ENCODE data around the gene PCSK1N.

The PCSK1N gene

DNA sequence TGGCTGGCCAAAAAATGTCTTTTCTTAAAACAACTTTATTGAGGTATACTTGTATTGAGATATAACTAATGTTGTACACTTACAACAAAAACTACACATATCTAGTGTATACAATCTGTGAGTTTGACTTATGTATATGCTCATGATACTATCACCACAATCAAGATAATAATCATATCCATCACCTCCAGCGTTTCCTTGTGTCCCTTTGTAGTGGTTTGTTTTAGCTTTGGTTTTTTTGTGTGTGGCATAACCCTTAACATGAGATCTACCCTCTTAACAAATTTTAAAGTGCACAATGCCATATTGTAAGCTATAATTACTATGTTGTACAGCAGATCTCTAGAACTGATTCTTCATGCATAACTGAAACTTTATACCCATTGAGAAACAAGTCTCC is 13.4 kb upstream of the PCSK1N start:
- no peak for DNase-seq (ENCODE audit: low read depth)
- TF ChIP-seq, protein P1, sequence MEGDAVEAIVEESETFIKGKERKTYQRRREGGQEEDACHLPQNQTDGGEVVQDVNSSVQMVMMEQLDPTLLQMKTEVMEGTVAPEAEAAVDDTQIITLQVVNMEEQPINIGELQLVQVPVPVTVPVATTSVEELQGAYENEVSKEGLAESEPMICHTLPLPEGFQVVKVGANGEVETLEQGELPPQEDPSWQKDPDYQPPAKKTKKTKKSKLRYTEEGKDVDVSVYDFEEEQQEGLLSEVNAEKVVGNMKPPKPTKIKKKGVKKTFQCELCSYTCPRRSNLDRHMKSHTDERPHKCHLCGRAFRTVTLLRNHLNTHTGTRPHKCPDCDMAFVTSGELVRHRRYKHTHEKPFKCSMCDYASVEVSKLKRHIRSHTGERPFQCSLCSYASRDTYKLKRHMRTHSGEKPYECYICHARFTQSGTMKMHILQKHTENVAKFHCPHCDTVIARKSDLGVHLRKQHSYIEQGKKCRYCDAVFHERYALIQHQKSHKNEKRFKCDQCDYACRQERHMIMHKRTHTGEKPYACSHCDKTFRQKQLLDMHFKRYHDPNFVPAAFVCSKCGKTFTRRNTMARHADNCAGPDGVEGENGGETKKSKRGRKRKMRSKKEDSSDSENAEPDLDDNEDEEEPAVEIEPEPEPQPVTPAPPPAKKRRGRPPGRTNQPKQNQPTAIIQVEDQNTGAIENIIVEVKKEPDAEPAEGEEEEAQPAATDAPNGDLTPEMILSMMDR (IDR thresholded peaks at IDR 0.05; ENCODE audit: insufficient read depth, low read depth, low read length, missing control alignments): no peak
- no peak overlapping the region for H3K4me3 ChIP-seq (ENCODE audit: low read length)

DNA sequence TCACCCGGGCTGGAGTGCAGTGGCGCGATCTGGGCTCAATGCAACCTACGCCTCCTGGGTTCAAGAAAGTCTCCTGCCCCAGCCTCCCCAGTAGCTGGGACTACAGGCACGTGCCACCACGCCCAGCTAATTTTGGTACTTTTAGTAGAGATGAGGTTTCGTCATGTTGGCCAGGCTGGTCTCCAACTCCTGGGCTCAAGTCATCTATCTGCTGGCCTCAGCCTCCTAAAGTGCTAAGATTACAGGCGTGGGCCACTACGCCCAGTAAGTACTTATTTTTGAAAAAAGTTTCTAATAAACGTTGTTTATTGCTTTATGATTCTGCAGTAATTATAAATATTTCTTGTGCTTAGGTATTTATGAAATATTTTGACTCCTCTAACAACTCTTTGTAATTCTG is 4.3 kb upstream of the PCSK1N start:
- TF ChIP-seq, protein P1 (IDR thresholded peaks at IDR 0.05; ENCODE audit: insufficient read depth, low read depth, low read length, missing control alignments): no peak
- no peak for DNase-seq (ENCODE audit: low read depth)
- H3K4me3 ChIP-seq (ENCODE audit: low read length): no peak overlapping the region

DNA sequence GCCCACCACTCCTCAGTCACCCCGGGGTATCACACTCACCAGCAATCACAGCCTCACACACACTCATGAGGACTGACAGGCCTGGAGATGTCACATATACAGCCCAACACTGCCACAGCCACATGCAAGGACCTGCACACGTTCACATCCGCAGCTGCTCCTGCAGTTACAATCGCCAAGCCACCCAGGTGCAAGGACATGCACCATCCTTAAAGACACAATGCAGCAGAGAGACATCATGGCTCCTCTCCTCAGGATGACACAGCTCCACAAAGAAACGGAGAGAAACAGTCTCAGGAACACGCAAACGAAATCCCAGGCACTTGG is 1.1 kb downstream of the PCSK1N start:
- H3K4me3 ChIP-seq (ENCODE audit: low read length): no peak overlapping the region
- peak; percentile 0 for DNase-seq (ENCODE audit: low read depth)
- TF ChIP-seq, protein P1 (IDR thresholded peaks at IDR 0.05; ENCODE audit: insufficient read depth, low read depth, low read length, missing control alignments): no peak

DNA sequence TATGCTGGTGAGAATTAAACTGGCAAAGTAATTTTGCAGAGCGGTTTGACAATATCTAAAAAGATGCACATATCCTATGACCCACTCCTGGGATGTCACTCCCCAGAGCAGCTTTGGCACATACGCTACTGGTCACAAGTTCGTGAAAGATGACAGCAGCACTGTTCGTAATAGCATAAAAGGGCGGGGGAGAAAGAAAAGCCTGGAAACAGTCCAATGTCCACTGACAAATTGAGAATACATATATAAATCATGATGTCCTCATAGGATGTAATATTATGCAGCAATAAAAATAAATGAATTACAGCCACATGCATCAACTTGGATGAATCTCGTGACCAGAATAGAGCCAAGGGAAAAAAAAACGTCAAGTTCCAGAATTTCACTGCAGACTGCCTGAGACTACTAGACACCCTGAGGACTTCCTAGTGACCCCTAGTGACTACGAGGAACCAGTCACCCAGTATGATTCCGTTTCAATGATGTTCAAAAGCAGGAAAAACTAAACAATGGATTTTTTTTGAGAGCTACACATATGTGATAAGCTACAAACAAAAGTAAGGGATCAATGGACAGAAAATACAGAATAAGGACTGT is 1.8 kb downstream of the PCSK1N start:
- DNase-seq (ENCODE audit: low read depth): no peak
- TF ChIP-seq, protein P1 (IDR thresholded peaks at IDR 0.05; ENCODE audit: insufficient read depth, low read depth, low read length, missing control alignments): no peak
- no peak overlapping the region for H3K4me3 ChIP-seq (ENCODE audit: low read length)

DNA sequence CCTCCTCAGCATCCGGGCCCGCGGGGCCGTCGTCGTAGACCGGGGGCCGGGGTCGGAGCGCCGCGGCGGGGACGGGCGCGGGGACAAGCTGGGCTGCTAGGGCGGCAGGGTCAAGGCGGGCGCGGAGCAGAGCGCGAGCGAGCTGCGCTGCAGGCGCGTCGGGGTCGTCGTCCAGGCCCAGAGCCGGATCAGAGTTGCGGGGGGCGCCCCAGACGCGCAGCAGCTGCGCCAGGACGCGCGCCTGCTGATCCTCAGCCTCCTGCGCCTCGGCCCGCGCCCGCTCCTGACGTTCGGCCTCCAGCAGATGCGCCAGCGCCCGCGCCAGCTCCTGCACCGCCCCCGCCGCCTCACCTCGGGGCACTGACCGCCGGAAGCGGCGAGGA is 3.5 kb downstream of the PCSK1N start:
- TF ChIP-seq, protein P1 (IDR thresholded peaks at IDR 0.05; ENCODE audit: insufficient read depth, low read depth, low read length, missing control alignments): no peak
- no peak for DNase-seq (ENCODE audit: low read depth)
- no peak overlapping the region for H3K4me3 ChIP-seq (ENCODE audit: low read length)

DNA sequence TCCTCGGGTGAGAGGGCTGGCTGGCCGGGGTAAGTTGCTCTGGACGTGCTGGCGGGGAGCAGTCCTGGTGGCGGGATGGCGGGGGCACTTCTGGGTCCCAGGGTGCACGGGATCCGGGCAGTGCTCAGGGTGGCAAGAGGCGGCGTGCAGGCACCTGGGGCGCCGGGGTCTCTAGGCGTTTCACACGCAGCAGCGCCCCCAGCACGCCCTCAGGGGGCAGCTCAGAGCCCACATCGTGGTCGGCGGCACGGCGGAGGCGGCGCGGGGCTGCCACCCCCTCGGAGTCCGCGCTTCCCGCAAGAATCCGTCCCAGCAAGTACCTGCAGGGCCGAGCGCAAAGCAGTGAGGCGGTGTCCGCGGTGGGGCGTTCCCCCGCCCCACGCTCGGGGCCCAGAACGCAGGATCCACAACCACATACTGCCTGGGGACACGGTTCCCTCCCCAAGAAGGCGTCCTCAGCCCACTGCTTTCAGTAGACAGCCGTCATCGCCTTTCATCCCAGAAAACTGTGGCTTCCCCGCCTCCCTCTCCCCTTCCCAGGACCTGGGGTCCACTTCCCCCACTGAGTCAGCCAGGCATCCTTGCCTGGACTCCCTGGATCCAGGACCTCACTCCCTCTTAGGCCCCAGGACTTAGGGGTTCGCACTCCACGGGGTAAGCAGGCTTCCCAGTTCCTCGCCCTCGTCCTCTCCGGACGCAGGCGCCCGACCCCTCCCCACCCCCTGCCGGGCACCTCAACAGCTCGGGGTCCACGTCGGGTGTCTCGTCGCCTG is 4.1 kb downstream of the PCSK1N start:
- TF ChIP-seq, protein P1 (IDR thresholded peaks at IDR 0.05; ENCODE audit: insufficient read depth, low read depth, low read length, missing control alignments): no peak
- no peak for DNase-seq (ENCODE audit: low read depth)
- H3K4me3 ChIP-seq (ENCODE audit: low read length): no peak overlapping the region

Data from epithelial cell of esophagus (primary cell).